OCI-LY7 (cell line): ENCODE data around the gene TPPP3. TPM values are rescaled to one million over a fixed set of nuclear protein-coding genes. Genes with fewer than 3 reads are reported as not detected.
"Not testable (repeated sequence)": the region's sequence is repeated elsewhere in the genome, so short reads cannot be mapped to it uniquely, and the experiment has no call there.

Source experiments
- BruUV-seq: library from RNA; stranded (reverse); fragments of 400-500 nt; replicated peaks from 2 replicates; lab custom pipeline; 2021; lab: Mats Ljungman, UMichigan
- CTCF ChIA-PET: fragments of 300-600 bp; sonication (Branson Sonifier 250); formaldehyde crosslinking; loops from one replicate; lab custom pipeline; 2022; ENCODE audit warnings: antibody characterized with exemption; ENCODE audit not compliant: unreplicated experiment; lab: Charles Lee
- POLR2A ChIA-PET: fragments of 300-600 bp; sonication (Branson Sonifier 250); formaldehyde crosslinking; loops from one replicate; lab custom pipeline; 2022; ENCODE audit warnings: antibody characterized with exemption; lab: Charles Lee
- DNase-seq: peaks from one replicate; pipeline ENCODE4 v3.0.0-alpha.2; 2015; ENCODE audit warnings: low spot score
- H2AFZ ChIP-seq: fragments of 200-600 bp; sonication (generic), shearing (Covaris generic); 2 replicates; pipeline ENCODE4 v1.6.1; 2014; ENCODE audit warnings: mild to moderate bottlenecking, antibody characterized with exemption, low read length, moderate library complexity
- H3K27ac ChIP-seq: fragments of 200-600 bp; sonication (generic); 2 replicates; pipeline ENCODE4 v1.5.1; 2014; ENCODE audit warnings: mixed run types, low read depth, mild to moderate bottlenecking, moderate library complexity, low read length, inconsistent platforms; ENCODE audit not compliant: poor library complexity, severe bottlenecking
- H3K36me3 ChIP-seq: fragments of 200-600 bp; sonication (generic); 2 replicates; pipeline ENCODE4 v1.6.1; 2014; ENCODE audit warnings: mild to moderate bottlenecking, antibody characterized with exemption, low read length, moderate library complexity, mixed read lengths; ENCODE audit not compliant: insufficient read depth
- H3K4me1 ChIP-seq: fragments of 200-600 bp; sonication (generic); 2 replicates; pipeline ENCODE4 v1.5.1; 2014; ENCODE audit warnings: mild to moderate bottlenecking, low read length; ENCODE audit not compliant: insufficient read depth, poor library complexity, severe bottlenecking
- H3K4me2 ChIP-seq: fragments of 200-600 bp; sonication (generic); 2 replicates; pipeline ENCODE4 v1.6.1; 2014; ENCODE audit warnings: mild to moderate bottlenecking, low read length
- H3K4me3 ChIP-seq: fragments of 200-600 bp; sonication (generic); 2 replicates; pipeline ENCODE4 v1.5.1; 2014; ENCODE audit warnings: mild to moderate bottlenecking, low read depth, low read length; ENCODE audit not compliant: poor library complexity, severe bottlenecking
- H3K79me2 ChIP-seq: fragments of 200-600 bp; sonication (generic); 2 replicates; pipeline ENCODE4 v1.6.1; 2016; ENCODE audit warnings: low read depth, mild to moderate bottlenecking, low read length, moderate library complexity, mixed read lengths; ENCODE audit not compliant: insufficient read depth
- H3K9me2 ChIP-seq: fragments of 200-600 bp; sonication (generic); 2 replicates; pipeline ENCODE4 v1.6.1; 2016; ENCODE audit warnings: mild to moderate bottlenecking, low read length, mixed read lengths; ENCODE audit not compliant: insufficient read depth
- H3K9me3 ChIP-seq: fragments of 200-600 bp; sonication (generic); 2 replicates; pipeline ENCODE4 v1.6.1; 2014; ENCODE audit warnings: mild to moderate bottlenecking, mixed run types, low read length, mixed read lengths
- H4K20me1 ChIP-seq: fragments of 200-600 bp; sonication (generic); 2 replicates; pipeline ENCODE4 v1.6.1; 2014; ENCODE audit warnings: mild to moderate bottlenecking, antibody characterized with exemption, low read length, moderate library complexity, mixed read lengths; ENCODE audit not compliant: insufficient read depth
- CTCF ChIP-seq: fragments of 200-600 bp; sonication (generic); conservative IDR thresholded peaks from 2 replicates; pipeline ENCODE4 v1.5.1; 2014; ENCODE audit warnings: mild to moderate bottlenecking, antibody characterized with exemption, low read length, moderate library complexity, mixed read lengths
- EZH2phosphoT487 ChIP-seq: fragments of 200-600 bp; sonication (generic); IDR thresholded peaks from 2 replicates; pipeline ENCODE4 v1.6.1; 2018; ENCODE audit warnings: low read depth, borderline replicate concordance, mild to moderate bottlenecking, mixed run types, antibody characterized with exemption, low read length, moderate library complexity, mixed read lengths
- intact Hi-C: fragments of 100-400 bp; cut with micrococcal nuclease; formaldehyde crosslinking; loops from one replicate; pipeline ENCODE4 v1.10.0; 2022; ENCODE audit not compliant: unreplicated experiment
- total RNA-seq, 2 experiments: library from RNA; depleted of rRNA in 1 of 2; stranded (reverse); fragments of >200 nt in 1 of 2; shearing (Covaris generic) in 1 of 2; gene quantifications; 2 replicates each; pipeline ENCODE4 v1.2.3, GENCODE V29; 2014 to 2022

Gene TPPP3
- total RNA-seq, 2 experiments from 2014 or later, result not detected

DNA sequence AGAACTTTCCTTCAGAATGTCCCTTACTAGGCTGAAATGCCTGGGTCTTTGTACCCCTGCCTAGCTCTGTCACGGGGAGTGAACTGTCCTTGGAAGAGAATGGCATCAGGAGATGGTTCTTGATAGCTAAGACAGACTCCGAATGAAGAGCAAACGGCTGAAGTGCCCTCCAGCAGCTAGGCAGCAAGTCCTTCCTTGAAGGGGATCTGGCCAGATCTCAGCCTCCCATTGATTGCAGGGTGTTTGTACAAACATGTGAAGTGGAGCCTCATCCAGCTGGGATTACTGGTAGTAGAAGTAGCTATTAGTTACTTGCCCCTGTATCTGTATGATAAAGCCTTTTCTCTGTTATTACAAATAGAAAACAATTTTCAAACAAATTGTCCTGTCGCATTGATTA lies 35.7 kb downstream of the TPPP3 start:
- CTCF ChIA-PET, result no interaction called here

GRCh38 chr16:67356396-67356795 lies 36.9 kb downstream of the TPPP3 start:
- Histone ChIP-seq H3K36me3 (no peaks in the 10 kb centered on the region), H2AFZ (no peak overlapping the region), H3K9me2 (no peaks in the 10 kb centered on the region), H4K20me1 (no peaks in the 10 kb centered on the region), H3K79me2 (no peaks in the 10 kb centered on the region), H3K4me1 (no peaks in the 10 kb centered on the region), H3K9me3 (no peaks in the 10 kb centered on the region), H3K27ac (no peak overlapping the region), H3K4me2 (no peak overlapping the region), H3K4me3 (no peak overlapping the region)
- TF ChIP-seq EZH2phosphoT487 (no peak), CTCF (no peak)
- intact Hi-C loops, result no loop called here
- POLR2A ChIA-PET, result interaction anchor here (0.5 kb wide), 1 partner anchor 267 kb away, joined by 3 read pairs; no protein-coding TSS in a partner anchor
- BruUV-seq, result no TSS peak
- CTCF ChIA-PET, result no interaction called here
- no peak for DNase-seq

More for the DNA sequence above, 35.7 kb downstream of the TPPP3 start:
- POLR2A ChIA-PET, result interaction anchor here (0.6 kb wide), 1 partner anchor 20 kb away, joined by 5 read pairs; no protein-coding TSS in a partner anchor
- Histone ChIP-seq H3K4me2 (no peak overlapping the region), H2AFZ (no peak overlapping the region), H3K9me2 (no peaks in the 10 kb centered on the region), H3K79me2 (no peaks in the 10 kb centered on the region), H4K20me1 (no peaks in the 10 kb centered on the region), H3K27ac (no peak overlapping the region), H3K9me3 (no peaks in the 10 kb centered on the region), H3K4me3 (no peak overlapping the region), H3K36me3 (no peaks in the 10 kb centered on the region), H3K4me1 (no peaks in the 10 kb centered on the region)
- no peak for DNase-seq
- no TSS peak for BruUV-seq
- intact Hi-C loops, result no loop called here
- TF ChIP-seq CTCF, result no peak
- no peak for TF ChIP-seq EZH2phosphoT487

GRCh38 chr16:67352463-67352862 lies 40.8 kb downstream of the TPPP3 start:
- H3K79me2 ChIP-seq, H4K20me1 ChIP-seq, BruUV-seq, H3K4me1 ChIP-seq, intact Hi-C loops, CTCF ChIA-PET, H3K27ac ChIP-seq, H3K4me2 ChIP-seq, H3K9me3 ChIP-seq, H3K4me3 ChIP-seq, DNase-seq, H3K36me3 ChIP-seq, H3K9me2 ChIP-seq, H2AFZ ChIP-seq: not testable (repeated sequence)
- POLR2A ChIA-PET, result interaction anchor here (1.9 kb wide), 1 partner anchor 27 kb away, joined by 4 read pairs; the partner anchor contains the start of genes KCTD19 and LRRC36
